Measurements from ENCODE around the gene PSEN2.

- TF ChIP-seq CTCF (IDR thresholded peaks at IDR 0.05; ENCODE audit: control extremely low read depth in 1 of 3, insufficient read depth in 1 of 3, low read depth in 1 of 3, low read length in 3 of 3) (no peak), MAFK (IDR thresholded peaks at IDR 0.05; ENCODE audit: low read depth, low read length) (no peak), SP1 (IDR thresholded peaks at IDR 0.05; ENCODE audit: low read depth, low read length) (no peak), CBX5 (IDR thresholded peaks at IDR 0.05; ENCODE audit: low read depth, low read length) (no peak), POLR2AphosphoS5 (IDR thresholded peaks at IDR 0.05; ENCODE audit: low read depth, low read length) (no peak), EP300 (IDR thresholded peaks at IDR 0.05; ENCODE audit: borderline replicate concordance in 1 of 2, low read depth in 2 of 2, low read length in 2 of 2) (no peak), MAX (IDR thresholded peaks at IDR 0.05) (no peak)
Observed at GRCh38 chr1:226827458-226827857, 43.0 kb upstream of the PSEN2 start.
